NCI-H2107 (cell line): ENCODE results near the gene HNRNPAB.
"Not testable (repeated sequence)": the region's sequence is repeated elsewhere in the genome, so short reads cannot be mapped to it uniquely, and the experiment has no call there.

Experiments
- DNase-seq: peaks from one replicate; lab custom pipeline; 2025; lab: John Stamatoyannopoulos, UW

Gene HNRNPAB

DNA sequence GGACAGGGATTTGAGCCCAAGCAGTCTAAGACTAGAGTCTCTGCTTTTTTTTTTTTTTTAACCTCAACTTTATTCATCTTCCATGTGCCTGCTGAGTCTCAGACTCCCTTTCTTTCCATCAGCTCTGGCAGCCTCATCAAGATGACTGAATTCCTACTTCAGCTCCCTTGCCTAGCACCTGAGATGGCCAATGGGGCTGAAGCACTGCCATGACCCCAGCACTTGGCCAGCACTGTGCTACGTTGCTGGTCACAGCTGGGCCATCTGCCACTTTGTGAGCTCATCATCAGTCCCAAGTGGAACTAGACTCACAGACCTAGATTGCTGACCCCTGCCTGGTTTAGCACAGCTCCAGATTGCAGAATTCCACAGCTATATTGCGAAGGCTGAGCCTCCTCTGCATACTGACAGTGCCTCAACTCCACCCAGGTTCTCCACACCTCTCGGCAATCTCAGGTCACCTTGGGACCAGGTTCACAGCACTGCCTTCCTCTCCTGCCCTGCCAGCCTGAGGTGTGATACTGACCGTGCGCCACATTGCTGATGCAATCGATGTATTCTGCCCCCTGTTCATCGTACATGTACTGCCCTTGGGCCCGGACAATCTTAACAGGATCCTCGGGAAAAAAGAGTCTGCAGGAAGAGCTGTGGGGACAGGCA lies 26.7 kb downstream of the HNRNPAB start:
- DNase-seq: no peak

DNA sequence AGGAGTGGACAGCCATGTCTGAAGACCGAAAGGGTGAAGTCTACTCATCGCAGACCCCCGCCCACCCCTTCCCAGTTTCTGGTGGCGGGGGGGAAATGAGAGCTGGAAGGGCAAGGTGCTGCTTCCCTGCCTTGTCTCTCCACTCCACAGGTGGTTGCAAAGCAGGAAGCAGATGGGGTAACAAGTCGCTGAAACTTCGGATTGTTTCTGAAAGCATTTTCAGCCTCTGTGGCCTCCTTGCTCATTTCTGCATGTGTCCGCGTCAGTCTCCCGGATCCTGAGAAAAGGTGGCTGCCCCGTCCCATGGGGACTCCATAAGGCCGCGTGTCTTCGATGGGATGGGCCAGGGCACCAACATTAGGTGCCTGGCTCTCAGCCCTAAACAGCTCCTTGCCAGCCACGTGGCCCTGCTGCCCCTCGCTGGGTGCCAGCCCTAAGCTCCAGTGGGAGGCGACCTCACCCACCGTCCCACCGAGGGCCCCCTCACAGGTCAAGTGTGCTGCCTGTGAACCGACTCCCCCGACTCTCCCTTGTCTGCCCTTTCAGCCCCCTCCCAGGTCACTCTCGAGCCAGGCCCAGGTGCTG lies 27.3 kb downstream of the HNRNPAB start:
- DNase-seq: no peak

DNA sequence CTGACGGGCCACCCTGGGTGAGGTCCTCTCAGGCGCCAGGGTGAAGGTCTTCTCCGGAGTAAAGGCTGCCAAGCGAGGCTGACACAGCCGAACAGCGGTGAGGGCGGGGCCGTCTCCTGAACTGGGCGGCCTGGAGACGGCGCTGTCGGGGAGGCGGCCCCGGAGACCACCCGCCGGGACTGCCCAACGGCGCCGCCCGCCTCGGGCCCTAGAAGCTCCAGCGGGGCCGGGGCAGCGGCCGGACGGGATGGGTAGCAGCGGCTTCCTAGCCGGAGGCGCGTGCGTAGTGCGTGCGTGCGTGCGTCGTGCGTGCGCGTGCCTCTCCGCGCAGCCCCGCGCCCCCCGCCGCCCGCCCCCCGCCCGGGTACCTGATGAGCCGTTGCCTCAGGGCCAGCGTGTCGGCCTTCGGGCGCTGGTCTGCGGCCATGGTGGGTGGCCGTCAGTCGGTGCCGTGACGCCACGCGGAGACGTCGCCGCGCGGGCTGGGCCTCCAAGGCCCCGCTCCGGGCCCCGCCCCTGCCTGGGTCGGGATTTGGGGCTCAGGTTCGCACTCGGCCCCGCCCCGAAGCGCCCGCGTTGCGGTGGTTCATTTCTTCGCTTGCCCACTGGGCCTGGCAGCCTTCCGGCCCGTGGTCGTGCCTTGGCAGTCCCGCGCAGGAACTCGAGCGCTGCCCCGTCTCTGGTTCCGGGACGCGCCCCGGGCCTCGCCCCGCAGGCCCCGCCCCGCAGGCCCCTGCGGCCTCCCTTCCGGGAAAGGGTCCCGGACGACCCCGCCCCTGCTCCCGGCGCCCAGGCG lies 28.0 kb downstream of the HNRNPAB start, which contains the start of gene PHYKPL:
PHYKPL (minus strand) TSS at position 679 of the 796 bp plus-strand sequence; CDS start at position 427, 252 bp downstream.
- DNase-seq: no peak

- DNase-seq: no peak
These were observed 28.6 kb downstream of the HNRNPAB start for GRCh38 chr5:178232920-178233429.

- DNase-seq: no peak
These were observed 29.9 kb downstream of the HNRNPAB start for GRCh38 chr5:178234121-178234749.

DNA sequence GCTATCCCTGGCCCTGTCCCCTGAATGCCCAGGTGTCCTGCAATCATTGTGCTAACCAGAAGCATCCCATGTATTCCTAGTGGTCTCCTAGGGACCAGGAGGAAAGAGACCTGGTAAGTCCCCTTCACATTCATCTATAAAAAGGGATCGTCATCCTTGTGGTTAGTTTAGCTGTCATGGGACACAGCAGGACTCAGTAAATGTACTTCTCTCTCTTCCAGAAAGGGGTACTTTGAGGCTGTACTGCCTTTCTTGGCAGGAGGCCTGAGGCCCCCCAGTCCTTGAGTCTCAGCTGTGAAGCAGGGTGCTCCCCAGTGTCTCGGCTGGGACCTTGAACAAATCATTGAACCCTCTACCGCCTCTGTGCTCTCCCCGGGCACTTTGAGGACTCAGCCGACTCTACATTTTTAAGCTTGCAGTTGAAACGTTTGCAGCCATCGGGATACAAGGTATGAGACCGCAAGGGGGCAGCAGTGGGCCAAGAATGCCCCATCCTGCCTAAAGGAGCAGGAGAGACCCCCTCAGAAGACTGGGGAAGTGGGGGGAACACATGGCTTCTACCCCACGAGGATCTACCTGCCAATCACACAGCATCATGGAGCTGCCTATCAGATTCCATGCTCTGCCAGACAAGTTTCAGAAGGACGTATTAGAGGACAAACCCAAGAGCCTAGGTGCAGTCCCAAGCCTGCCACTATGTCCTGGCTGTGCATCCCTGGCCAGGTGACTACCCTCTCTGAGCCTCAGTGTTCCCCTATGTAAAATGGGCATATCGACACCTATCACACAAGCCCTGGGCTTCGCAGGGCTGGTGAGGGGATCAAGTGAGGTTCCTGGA lies 30.6 kb downstream of the HNRNPAB start:
- no peak for DNase-seq

DNA sequence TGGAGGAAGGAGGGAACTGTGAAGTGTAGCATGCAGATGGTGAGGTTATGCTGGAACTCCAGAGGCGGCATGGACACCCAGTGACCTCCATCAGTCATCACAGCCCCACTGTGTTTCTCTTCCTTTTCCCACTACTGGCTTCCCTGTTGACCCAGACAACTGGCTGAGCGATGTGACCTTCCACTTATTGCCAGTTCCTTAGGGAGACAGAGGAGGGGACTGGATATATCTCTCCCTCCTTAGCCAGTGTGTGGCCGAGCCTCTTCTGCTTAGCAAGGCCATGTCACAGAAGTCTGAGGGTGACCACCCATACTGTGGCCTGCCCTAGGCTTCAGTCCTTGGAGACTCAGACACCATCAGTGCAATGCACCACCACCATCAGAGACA lies 31.2 kb downstream of the HNRNPAB start:
- DNase-seq: no peak

- no peak for DNase-seq
These were observed 31.8 kb downstream of the HNRNPAB start for GRCh38 chr5:178236126-178236525.

DNA sequence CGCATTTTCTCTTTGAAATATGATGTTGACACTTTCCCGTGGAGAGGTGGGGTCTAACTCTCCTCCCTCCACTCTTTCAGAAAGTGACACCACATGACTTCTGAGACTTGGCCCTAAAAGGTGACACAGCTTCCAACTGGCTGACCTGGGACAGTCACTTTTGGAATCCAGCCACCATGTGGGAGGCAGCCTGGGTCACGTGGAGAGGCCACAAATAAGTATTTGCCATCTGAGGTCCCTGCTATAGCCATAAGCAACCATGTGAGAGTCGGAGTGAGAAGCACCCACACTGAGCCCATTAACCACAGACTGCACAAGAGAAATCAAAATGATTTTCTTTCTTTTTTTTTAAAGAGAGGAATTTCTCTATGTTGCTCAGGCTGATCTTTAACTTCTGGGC lies 32.3 kb downstream of the HNRNPAB start:
- DNase-seq: no peak

DNA sequence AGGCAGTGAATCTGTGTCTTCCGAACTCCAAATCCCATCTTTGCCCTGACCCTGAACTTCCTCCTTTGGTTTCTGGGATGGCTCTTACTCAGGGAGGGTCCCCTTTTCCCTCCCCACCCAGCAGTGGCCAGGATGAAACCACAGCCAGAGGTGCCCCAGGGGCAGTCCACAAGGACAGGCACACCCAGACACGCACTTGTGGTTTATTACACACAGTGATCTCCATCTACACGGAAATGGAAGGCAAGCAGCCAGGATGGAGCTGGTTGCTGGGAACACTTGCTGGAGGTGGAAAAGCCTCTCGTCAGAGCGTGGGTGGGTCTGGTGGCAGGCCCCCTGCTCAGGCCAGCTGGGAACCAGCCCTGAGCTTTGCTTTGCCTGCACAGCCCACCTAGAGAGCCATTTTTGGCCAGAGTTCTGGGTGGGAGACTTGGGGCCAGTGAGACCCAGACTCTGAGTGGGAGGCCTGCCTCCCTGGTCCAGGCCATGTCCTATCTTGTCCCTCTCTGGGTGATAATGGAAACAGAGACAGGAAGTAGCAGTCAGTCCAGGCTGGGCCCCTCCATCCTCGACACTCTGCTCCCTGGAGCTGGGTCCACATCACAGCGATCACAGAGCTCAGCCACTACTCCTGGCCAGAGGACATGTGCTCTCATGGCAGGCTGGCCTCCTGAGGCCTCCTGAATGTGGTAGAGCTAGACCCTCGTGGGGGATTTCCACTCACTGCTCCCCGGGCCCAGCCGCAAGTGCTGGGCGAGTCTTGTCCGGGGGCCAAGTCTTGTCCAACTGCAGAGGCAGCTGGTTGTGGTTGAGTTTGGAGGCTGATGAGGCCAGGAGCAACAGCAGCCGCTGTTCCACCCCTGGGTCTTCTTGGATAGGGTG lies 33.3 kb downstream of the HNRNPAB start:
- DNase-seq: no peak

DNA sequence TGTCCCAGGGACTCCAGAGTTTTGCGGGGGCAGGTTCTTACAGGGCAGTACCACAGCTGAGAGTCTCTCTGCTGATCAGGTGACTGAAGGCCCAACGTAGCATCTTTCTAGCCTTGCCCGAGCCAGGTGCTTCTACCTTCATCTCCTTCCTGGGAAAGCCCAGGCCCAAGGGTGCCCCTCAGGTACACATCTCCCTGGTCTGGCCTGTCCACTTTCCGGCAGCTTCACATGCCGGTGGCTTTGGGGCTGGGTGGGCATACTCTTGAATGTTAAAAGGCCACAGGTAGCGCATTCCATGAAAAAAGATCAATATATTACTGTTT lies 33.9 kb downstream of the HNRNPAB start:
- DNase-seq: no peak

DNA sequence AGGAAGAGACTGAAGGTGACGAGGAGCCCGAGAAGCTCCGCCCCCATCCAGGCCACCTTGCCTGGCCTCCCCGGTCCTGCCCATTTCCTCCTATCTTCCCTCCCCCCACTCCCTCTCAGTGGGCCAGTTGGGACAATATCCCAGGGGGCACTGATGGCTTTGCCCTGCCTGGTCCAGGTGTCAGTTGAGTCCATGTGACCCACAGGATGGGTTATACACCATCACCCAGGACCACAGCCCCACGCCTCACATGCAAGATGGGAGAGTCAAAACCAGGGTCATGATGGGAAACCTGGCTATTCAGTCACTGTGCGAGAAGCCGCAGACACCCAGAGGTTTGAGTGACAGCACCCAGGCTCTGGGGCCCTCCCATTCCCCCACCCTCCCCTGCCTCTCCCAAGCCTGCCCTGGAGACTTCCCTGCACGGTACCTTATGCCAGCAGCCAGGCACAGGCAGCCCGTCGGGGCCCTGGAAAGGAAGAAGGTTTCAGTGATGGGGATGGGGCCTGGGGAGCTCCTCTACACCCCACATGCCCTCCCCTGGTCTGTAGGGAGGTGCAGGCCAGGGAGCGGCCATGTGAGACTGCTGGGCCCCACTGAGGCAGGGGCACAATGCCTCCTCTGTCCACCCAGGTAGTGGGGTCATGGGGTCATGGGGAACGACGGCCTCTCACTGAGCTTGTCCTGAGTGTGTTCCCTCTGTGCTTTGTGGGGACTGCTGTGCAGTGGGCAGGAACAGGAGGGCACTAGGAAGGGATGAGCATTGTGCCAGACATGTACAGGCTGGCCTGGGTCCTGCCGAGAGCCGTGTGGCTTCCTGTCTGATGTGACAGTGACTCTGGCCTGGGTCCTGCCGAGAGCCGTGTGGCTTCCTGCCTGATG lies 34.6 kb downstream of the HNRNPAB start:
- DNase-seq: no peak

DNA sequence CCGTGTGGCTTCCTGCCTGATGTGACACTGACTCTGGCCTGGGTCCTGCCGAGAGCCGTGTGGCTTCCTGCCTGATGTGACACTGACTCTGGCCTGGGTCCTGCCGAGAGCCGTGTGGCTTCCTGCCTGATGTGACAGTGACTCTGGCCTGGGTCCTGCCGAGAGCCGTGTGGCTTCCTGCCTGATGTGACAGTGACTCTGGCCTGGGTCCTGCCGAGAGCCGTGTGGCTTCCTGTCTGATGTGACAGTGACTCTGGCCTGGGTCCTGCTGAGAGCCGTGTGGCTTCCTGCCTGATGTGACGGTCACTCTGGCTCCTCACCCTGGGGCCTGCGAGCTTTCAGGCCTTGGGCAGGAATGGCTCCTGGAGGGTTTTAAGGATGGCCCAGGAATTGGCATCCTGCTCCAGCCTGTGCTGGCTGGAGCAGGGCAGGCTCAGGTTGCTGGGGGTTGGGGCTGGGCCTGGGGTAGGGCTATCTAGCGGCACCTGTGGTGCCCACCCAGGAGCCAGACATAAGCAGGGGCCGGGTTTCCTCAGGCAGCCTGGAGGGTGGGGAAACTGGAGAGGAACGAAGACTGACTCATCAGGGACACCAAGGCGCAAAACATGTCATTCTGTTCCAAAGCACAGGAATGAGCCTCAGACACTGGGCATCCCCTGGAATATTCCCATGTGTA lies 35.4 kb downstream of the HNRNPAB start:
- DNase-seq: not testable (repeated sequence)

GRCh38 chr5:178240341-178240741 lies 36.0 kb downstream of the HNRNPAB start:
- DNase-seq: no peak

DNA sequence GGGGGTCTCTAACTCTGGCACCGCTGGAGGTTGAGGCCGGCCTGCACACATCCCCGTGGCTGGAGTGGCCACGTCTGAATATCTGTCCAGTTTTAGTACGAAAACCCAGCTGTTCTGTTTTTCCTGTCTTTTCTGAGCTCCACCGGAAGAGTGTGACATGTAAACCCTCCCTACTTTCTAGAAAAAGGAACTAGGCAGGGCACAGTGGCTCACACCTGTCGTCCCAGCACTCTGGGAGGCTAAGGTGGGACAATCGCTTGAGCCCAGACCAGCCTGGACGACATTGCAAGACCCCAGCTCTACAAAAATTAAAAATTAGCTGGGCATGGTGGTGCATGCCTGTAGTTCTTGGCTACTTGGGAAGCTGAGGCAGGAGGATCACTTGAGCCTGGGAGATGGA lies 36.4 kb downstream of the HNRNPAB start:
- no peak for DNase-seq

GRCh38 chr5:178241231-178241663 lies 36.9 kb downstream of the HNRNPAB start:
- no peak for DNase-seq

- no peak for DNase-seq
These were observed 37.4 kb downstream of the HNRNPAB start for GRCh38 chr5:178241688-178242231.

- no peak for DNase-seq
These were observed 38.1 kb downstream of the HNRNPAB start for GRCh38 chr5:178242416-178242815.

- DNase-seq: no peak
These were observed 40.2 kb downstream of the HNRNPAB start for GRCh38 chr5:178244576-178244975.
